Nephron (organoid): ENCODE data around the gene LRIG2.
"Not testable (repeated sequence)": the region's sequence is repeated elsewhere in the genome, so short reads cannot be mapped to it uniquely, and the experiment has no call there.

ENCODE experiments used
- H3K27ac Mint-ChIP-seq, 3 experiments: 2 replicates each; pipeline ENCODE4 v1.8.0; 2020; ENCODE audit warnings: mixed read lengths in 3 of 3, mild to moderate bottlenecking in 2 of 3, moderate library complexity in 1 of 3
- H3K27me3 Mint-ChIP-seq: 2 replicates; pipeline ENCODE4 v1.8.0; 2021; ENCODE audit warnings: low read depth, mild to moderate bottlenecking, moderate library complexity, mixed read lengths
- H3K36me3 Mint-ChIP-seq: 2 replicates; pipeline ENCODE4 v1.8.0; 2020; ENCODE audit warnings: low read depth, mixed read lengths
- H3K4me1 Mint-ChIP-seq: 2 replicates; pipeline ENCODE4 v1.8.0; 2020; ENCODE audit warnings: mixed read lengths
- H3K4me3 Mint-ChIP-seq, 3 experiments: 2 replicates each; pipeline ENCODE4 v1.8.0; 2020; ENCODE audit warnings: mild to moderate bottlenecking in 3 of 3, mixed read lengths in 3 of 3, moderate library complexity in 2 of 3
- H3K9me3 Mint-ChIP-seq: 2 replicates; pipeline ENCODE4 v1.8.0; 2020; ENCODE audit warnings: mixed read lengths
- CTCF ChIP-seq, 3 experiments: fragments of 200-600 bp; sonication (generic); IDR thresholded peaks; one replicate each; pipeline ENCODE4 v1.5.0; 2021; ENCODE audit warnings: antibody characterized with exemption in 3 of 3; ENCODE audit not compliant: unreplicated experiment in 3 of 3

LRIG2 gene

GRCh38 chr1:113041569-113042284 lies 31.3 kb upstream of the LRIG2 start:
- no peaks in the 10 kb centered on the region for H3K27me3 Mint-ChIP-seq
- peaks cover 33% of the 10 kb centered on the region for H3K4me1 Mint-ChIP-seq
- no peak for TF ChIP-seq CTCF (IDR thresholded peaks at IDR 0.05; ENCODE audit: unreplicated experiment in 3 of 3)
- no peak overlapping the region for H3K4me3 Mint-ChIP-seq
- no peaks in the 10 kb centered on the region for H3K36me3 Mint-ChIP-seq
- H3K9me3 Mint-ChIP-seq: no peaks in the 10 kb centered on the region
- peak overlapping the region; percentile 67 to 95 (median 77) for H3K27ac Mint-ChIP-seq

- TF ChIP-seq CTCF (IDR thresholded peaks at IDR 0.05; ENCODE audit: unreplicated experiment in 3 of 3): peak; percentile 34 to 63 (median 48)
- H3K27me3 Mint-ChIP-seq: no peaks in the 10 kb centered on the region
- peak overlapping the region; percentile 67 to 95 (median 77) for H3K27ac Mint-ChIP-seq
- no peaks in the 10 kb centered on the region for H3K36me3 Mint-ChIP-seq
- H3K4me3 Mint-ChIP-seq: peak overlapping the region in 1 of 3 experiments; percentile 19
- H3K9me3 Mint-ChIP-seq: no peaks in the 10 kb centered on the region
- peaks cover 33% of the 10 kb centered on the region for H3K4me1 Mint-ChIP-seq
Observed at GRCh38 chr1:113042285-113043143, 30.5 kb upstream of the LRIG2 start.

- H3K9me3 Mint-ChIP-seq, H3K36me3 Mint-ChIP-seq, H3K4me3 Mint-ChIP-seq, H3K27me3 Mint-ChIP-seq: not testable (repeated sequence)
- Mint-ChIP-seq H3K4me1 (peaks cover 33% of the 10 kb centered on the region), H3K27ac (peak overlapping the region in 2 of 3 experiments; percentile 67 to 95)
Observed at GRCh38 chr1:113043144-113043488, 29.9 kb upstream of the LRIG2 start.

- no peak overlapping the region for H3K4me3 Mint-ChIP-seq
- peak overlapping the region in 1 of 3 experiments; percentile 33 for H3K27ac Mint-ChIP-seq
- TF ChIP-seq CTCF (IDR thresholded peaks at IDR 0.05; ENCODE audit: unreplicated experiment in 3 of 3): no peak
- H3K27me3 Mint-ChIP-seq: no peaks in the 10 kb centered on the region
- no peaks in the 10 kb centered on the region for H3K36me3 Mint-ChIP-seq
- peaks cover 19% of the 10 kb centered on the region for H3K4me1 Mint-ChIP-seq
- no peaks in the 10 kb centered on the region for H3K9me3 Mint-ChIP-seq
Observed at GRCh38 chr1:113046569-113046968, 26.4 kb upstream of the LRIG2 start.

- no peaks in the 10 kb centered on the region for H3K36me3 Mint-ChIP-seq
- peaks cover 5% of the 10 kb centered on the region for H3K4me1 Mint-ChIP-seq
- H3K27ac Mint-ChIP-seq: peak overlapping the region in 1 of 3 experiments; percentile 55
- no peaks in the 10 kb centered on the region for H3K9me3 Mint-ChIP-seq
- TF ChIP-seq CTCF (IDR thresholded peaks at IDR 0.05; ENCODE audit: unreplicated experiment in 3 of 3): no peak
- H3K4me3 Mint-ChIP-seq: no peak overlapping the region
- H3K27me3 Mint-ChIP-seq: no peaks in the 10 kb centered on the region
Observed at GRCh38 chr1:113048064-113048463, 24.9 kb upstream of the LRIG2 start.

GRCh38 chr1:113053344-113054126 lies 19.5 kb upstream of the LRIG2 start:
- Mint-ChIP-seq H3K36me3 (no peaks in the 10 kb centered on the region), H3K27ac (peak overlapping the region in 1 of 3 experiments; percentile 74), H3K4me3 (no peak overlapping the region), H3K27me3 (peaks cover 3% of the 10 kb centered on the region), H3K4me1 (peaks cover 10% of the 10 kb centered on the region), H3K9me3 (no peaks in the 10 kb centered on the region)
- TF ChIP-seq CTCF (IDR thresholded peaks at IDR 0.05; ENCODE audit: unreplicated experiment in 3 of 3): no peak
